ENCODE data around the gene TTN. TPM values are rescaled to one million over a fixed set of nuclear protein-coding genes. Genes with fewer than 3 reads are reported as not detected.

Gene TTN
- total and polyA plus RNA-seq, 2 donors from 2014 or later: 0.02 to 3.6 TPM

- H3K9me3 ChIP-seq (ENCODE audit: control insufficient read depth in 2 of 3, insufficient read depth in 1 of 3, low read length in 3 of 3): no peaks in the 10 kb centered on the region
- no peaks in the 10 kb centered on the region for H3K36me3 ChIP-seq (ENCODE audit: control insufficient read depth in 2 of 3, insufficient read depth in 3 of 3, low read length in 3 of 3)
- FAIRE-seq: no peak
Measured at GRCh38 chr2:178716394-178716793, 90.8 kb downstream of the TTN start.

GRCh38 chr2:178715366-178715765, 91.9 kb downstream of the TTN start:
- Histone ChIP-seq H3K27ac (ENCODE audit: low read depth in 2 of 2, low read length in 2 of 2) (no peak overlapping the region), H3K27me3 (ENCODE audit: control insufficient read depth, insufficient read depth, low read length) (no peaks in the 10 kb centered on the region), H3K9ac (ENCODE audit: low read length in 3 of 3) (no peak overlapping the region), H3K36me3 (ENCODE audit: control insufficient read depth in 2 of 3, insufficient read depth in 3 of 3, low read length in 3 of 3) (no peaks in the 10 kb centered on the region), H3K9me3 (ENCODE audit: control insufficient read depth in 2 of 3, insufficient read depth in 1 of 3, low read length in 3 of 3) (no peaks in the 10 kb centered on the region), H3K4me1 (ENCODE audit: control insufficient read depth in 2 of 3, insufficient read depth in 2 of 3, low read depth in 1 of 3, low read length in 3 of 3) (no peaks in the 10 kb centered on the region), H3K4me3 (ENCODE audit: low read length in 3 of 3) (no peak overlapping the region)
- intact Hi-C loops (cut with DNase I): no loop called here
- FAIRE-seq (no peak), DNase-seq (no peak)
- TF ChIP-seq, protein P1, sequence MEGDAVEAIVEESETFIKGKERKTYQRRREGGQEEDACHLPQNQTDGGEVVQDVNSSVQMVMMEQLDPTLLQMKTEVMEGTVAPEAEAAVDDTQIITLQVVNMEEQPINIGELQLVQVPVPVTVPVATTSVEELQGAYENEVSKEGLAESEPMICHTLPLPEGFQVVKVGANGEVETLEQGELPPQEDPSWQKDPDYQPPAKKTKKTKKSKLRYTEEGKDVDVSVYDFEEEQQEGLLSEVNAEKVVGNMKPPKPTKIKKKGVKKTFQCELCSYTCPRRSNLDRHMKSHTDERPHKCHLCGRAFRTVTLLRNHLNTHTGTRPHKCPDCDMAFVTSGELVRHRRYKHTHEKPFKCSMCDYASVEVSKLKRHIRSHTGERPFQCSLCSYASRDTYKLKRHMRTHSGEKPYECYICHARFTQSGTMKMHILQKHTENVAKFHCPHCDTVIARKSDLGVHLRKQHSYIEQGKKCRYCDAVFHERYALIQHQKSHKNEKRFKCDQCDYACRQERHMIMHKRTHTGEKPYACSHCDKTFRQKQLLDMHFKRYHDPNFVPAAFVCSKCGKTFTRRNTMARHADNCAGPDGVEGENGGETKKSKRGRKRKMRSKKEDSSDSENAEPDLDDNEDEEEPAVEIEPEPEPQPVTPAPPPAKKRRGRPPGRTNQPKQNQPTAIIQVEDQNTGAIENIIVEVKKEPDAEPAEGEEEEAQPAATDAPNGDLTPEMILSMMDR (IDR thresholded peaks at IDR 0.05; ENCODE audit: borderline replicate concordance, extremely low read depth, insufficient read depth): no peak

More at GRCh38 chr2:178716394-178716793, 90.8 kb downstream of the TTN start:
- H3K4me1 ChIP-seq (ENCODE audit: control insufficient read depth in 2 of 3, insufficient read depth in 2 of 3, low read depth in 1 of 3, low read length in 3 of 3): no peaks in the 10 kb centered on the region
- no peak overlapping the region for H3K4me3 ChIP-seq (ENCODE audit: low read length in 3 of 3)
- H3K27me3 ChIP-seq (ENCODE audit: control insufficient read depth, insufficient read depth, low read length): no peaks in the 10 kb centered on the region
- intact Hi-C loops (cut with DNase I): no loop called here
- no peak for DNase-seq
- H3K9ac ChIP-seq (ENCODE audit: low read length in 3 of 3): no peak overlapping the region
- TF ChIP-seq, protein P1 (IDR thresholded peaks at IDR 0.05; ENCODE audit: borderline replicate concordance, extremely low read depth, insufficient read depth): no peak
- no peak overlapping the region for H3K27ac ChIP-seq (ENCODE audit: low read depth in 2 of 2, low read length in 2 of 2)

DNA sequence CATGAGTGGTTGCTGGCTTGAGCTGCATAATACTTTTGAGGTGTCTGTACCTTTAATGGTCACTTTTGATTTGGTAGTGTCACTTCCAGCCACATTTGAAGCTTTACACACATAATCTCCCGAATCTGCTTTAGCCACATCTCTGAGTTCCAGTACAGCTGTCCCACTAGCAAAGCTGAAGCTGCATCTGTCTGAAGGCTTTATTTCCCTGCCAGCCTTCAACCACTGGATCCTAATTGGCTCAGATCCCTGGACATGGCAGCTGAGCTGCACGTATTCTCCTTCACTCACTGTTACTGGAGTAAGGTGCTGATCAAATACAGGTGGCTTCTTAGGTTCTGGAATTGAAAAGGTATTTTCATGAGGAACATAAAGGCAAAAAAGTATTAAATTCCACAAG, 99.7 kb downstream of the TTN start:
- FAIRE-seq (no peak), DNase-seq (no peak)
- Histone ChIP-seq H3K4me1 (ENCODE audit: control insufficient read depth in 2 of 3, insufficient read depth in 2 of 3, low read depth in 1 of 3, low read length in 3 of 3) (no peaks in the 10 kb centered on the region), H3K27me3 (ENCODE audit: control insufficient read depth, insufficient read depth, low read length) (no peaks in the 10 kb centered on the region), H3K36me3 (ENCODE audit: control insufficient read depth in 2 of 3, insufficient read depth in 3 of 3, low read length in 3 of 3) (no peaks in the 10 kb centered on the region), H3K9me3 (ENCODE audit: control insufficient read depth in 2 of 3, insufficient read depth in 1 of 3, low read length in 3 of 3) (no peaks in the 10 kb centered on the region), H3K9ac (ENCODE audit: low read length in 3 of 3) (no peak overlapping the region), H3K27ac (ENCODE audit: low read depth in 2 of 2, low read length in 2 of 2) (no peak overlapping the region), H3K4me3 (ENCODE audit: low read length in 3 of 3) (no peak overlapping the region)
- intact Hi-C loops (cut with DNase I): no loop called here
- TF ChIP-seq, protein P1 (IDR thresholded peaks at IDR 0.05; ENCODE audit: borderline replicate concordance, extremely low read depth, insufficient read depth): no peak

DNA sequence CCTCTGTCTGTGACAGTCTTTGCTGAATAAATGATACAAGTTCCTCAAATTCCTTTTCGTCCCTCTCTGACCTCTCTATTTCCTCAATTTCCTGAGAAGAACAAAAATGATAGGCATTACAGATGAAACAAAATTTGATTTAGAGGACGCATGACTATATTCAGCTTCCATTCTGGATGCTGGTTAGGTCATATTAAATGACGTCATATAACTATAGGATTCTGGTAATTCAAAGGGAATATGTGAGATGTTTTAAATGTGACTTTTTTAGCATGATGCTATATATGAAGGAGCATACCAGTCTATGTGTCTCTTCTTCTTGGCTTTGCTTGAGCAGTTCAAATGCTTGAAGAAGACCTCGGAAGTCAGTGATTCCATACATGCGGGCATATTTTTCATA, 102.3 kb downstream of the TTN start:
- intact Hi-C loops (cut with DNase I): no loop called here
- no peaks in the 10 kb centered on the region for H3K36me3 ChIP-seq (ENCODE audit: control insufficient read depth in 2 of 3, insufficient read depth in 3 of 3, low read length in 3 of 3)
- no peaks in the 10 kb centered on the region for H3K9me3 ChIP-seq (ENCODE audit: control insufficient read depth in 2 of 3, insufficient read depth in 1 of 3, low read length in 3 of 3)
- TF ChIP-seq, protein P1 (IDR thresholded peaks at IDR 0.05; ENCODE audit: borderline replicate concordance, extremely low read depth, insufficient read depth): no peak
- H3K9ac ChIP-seq (ENCODE audit: low read length in 3 of 3): no peak overlapping the region
- H3K4me3 ChIP-seq (ENCODE audit: low read length in 3 of 3): no peak overlapping the region
- no peak for FAIRE-seq
- DNase-seq: no peak
- no peaks in the 10 kb centered on the region for H3K27me3 ChIP-seq (ENCODE audit: control insufficient read depth, insufficient read depth, low read length)
- H3K27ac ChIP-seq (ENCODE audit: low read depth in 2 of 2, low read length in 2 of 2): no peak overlapping the region
- no peaks in the 10 kb centered on the region for H3K4me1 ChIP-seq (ENCODE audit: control insufficient read depth in 2 of 3, insufficient read depth in 2 of 3, low read depth in 1 of 3, low read length in 3 of 3)
